ENCODE data around the gene TXNL4B.
A peak's percentile ranks its signal among the peaks of the same experiment; 100 is the strongest.

Gene TXNL4B

DNA sequence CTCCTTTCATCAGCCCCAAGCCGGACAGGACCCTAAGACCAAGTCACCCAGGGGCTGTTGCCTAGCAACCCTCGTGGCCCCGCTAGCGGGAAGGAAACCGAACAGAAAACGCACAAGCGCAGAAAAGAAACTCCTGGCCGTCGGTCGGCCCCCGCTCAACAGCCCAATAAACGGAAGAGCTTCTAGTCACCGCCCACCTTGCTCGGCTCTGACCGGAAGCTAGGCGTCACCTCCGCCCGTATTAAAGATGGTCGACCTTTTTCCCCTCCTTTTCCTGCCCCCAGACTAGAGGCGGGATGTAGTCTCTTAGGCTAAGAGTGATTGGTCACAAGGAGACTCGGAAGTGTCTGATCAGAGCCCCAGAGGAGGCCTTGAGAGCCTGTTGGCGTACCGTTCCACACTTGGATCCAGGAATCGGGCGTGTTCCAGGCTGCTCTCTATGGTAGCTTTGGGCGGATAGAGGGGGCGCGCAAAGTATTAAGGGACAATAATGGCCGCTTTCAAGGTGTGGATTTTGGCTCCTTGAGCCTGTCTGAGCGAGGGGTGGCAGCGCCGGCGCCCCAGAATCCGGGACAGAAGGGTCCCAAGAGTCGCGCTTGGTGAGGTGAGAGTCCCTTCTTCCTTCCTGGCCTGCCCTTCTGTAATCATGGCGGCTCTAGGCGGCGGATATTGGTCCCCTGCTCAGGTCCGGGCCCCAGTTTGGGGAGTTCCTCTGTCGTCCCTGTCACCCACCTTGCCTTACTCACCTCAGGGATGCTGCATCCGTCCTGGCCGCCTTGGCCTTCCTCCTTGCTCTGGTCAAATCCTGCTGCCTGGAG lies at the start of gene TXNL4B, which contains the start of gene DHX38:
Gene TXNL4B, minus strand, starts transcription at position 173 of the 818 bp plus-strand sequence. CDS start 2,871 bp downstream, outside the sequence.
Gene DHX38, plus strand, starts transcription at position 400 of the 818 bp plus-strand sequence. CDS start 2,311 bp downstream, outside the sequence.
- DNase-seq: peak; percentile 92

DNA sequence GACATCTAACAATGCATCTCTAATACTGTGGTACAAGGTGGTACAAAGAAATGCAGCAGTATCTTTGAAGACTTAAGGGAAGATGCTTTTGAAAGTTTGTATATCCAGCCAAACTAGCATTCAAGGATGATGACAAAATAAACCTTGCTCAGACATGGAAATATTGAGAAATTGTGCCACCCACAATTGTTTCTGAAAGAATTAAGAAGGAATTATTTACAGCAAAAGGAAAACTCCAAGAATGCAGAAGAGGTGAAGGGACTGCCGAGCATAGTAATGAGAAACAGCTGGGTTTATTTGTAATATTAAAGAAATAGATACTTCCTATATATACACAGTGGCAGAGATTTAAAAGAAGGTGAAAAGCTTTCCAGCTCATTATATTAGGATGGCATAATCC lies 49.1 kb upstream of the TXNL4B start:
- DNase-seq: no peak

DNA sequence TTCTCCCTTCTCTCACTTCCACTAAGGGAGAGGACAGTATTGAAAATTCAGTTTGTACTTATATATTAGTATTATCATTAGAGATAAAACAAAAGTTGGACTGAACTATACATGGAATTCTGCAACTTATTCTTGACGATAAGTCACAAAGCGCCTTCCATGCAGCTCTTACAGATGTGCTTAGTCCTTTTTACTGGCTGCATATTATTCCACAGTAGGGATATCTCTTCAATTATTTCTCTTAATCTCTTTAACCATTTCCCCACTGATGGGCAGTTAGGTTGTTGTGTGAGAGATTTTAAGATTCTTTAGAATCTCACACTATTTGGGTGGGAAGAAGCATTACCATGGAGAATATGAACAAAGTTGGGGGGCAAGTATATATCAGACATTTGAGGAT lies 46.5 kb upstream of the TXNL4B start:
- DNase-seq: no peak

DNA sequence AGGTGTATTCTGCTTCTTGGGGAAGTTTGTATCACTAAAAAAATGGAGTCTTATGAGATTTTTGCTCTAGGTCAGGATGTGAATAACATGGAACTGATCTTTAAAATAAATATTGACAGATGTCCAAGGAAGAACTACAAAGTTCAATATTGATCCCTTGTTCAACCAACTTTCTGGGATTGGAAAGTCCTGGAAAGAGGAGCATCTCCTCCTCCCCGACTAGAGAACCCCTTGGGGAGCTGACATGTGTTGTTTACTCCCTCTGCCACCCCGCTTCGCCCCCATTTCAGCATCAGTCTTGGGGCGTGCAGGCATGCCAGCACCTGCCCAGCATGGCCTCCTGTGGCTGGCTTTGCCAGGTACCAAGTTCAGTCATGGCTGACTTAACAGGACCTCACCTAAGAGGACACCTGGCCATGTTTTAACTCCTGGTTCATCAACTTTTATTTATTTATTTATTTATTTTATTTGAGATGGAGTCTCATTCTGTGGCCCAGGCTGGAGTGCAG lies 44.7 kb upstream of the TXNL4B start:
- no peak for DNase-seq

DNA sequence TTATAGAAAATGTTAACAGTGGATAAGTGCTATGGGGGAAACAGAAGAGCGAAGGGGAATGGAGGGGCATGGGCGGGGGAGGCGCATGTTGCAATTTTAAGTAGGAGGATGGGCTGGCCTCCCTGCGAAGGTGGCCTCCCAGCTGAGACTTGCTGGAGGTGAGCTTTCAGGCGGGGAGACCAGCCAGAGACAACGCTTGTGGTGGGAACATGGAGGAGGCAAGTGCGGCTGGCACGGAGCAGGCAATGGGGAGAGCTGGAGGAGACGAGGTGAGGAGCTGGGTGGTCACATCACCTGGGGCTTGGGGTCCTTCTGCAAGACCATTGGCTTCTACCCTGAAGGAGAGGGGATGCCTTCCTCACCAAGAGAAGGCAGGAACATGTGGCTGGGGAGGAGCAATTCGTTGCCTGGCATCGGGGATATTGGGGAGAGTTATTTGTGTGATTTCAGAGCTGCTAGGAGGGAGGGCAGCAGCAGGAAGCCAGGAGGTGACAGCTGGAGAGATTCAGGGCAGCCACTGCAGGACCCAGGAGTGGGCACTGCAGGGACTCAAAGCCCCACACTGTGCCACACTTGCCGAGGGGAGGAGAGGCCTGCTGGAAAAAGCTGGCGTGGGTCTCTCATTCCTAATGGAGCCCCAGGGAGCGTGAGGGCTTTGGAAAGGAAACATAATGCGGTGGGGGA lies 44.1 kb upstream of the TXNL4B start:
- no peak for DNase-seq

DNA sequence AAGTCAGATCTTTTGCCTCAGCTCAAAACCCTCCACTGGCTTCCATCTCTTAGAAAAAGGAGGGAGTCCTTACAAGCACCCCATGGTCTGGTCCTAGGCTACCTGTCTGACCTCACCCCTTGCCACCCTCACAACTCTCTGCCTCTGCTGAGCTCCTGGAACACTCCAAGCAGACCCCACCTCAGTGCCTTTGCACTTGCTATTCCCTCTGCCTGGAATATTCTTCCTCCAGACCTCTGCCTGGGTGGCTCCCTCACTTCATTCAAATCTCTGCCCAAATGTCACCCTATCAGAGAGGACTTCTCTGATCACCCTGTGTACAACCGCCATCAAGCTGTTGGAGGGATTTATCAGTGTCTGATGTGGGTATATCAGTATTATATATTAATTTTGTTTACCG lies 41.1 kb upstream of the TXNL4B start:
- no peak for DNase-seq

DNA sequence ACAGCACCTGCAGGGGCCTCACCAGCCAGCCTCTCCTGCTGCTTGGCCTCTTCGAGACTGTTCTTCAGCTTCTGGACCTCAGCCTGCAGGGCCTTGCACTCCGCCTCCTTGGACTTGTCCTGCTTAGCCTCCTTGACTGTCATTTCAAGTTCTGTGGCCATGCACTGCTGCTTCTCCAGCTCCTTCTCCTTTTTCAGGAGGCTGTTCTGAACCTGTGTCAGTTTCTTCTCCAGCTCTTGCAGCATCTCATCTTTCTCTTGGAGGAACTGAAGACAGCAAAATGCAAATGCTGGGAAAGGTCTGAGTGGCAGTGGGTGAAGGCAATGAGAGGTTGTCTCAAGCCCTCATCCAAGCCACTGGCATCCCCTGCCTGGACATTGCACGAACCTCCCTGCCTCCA lies 39.3 kb upstream of the TXNL4B start:
- DNase-seq: no peak

DNA sequence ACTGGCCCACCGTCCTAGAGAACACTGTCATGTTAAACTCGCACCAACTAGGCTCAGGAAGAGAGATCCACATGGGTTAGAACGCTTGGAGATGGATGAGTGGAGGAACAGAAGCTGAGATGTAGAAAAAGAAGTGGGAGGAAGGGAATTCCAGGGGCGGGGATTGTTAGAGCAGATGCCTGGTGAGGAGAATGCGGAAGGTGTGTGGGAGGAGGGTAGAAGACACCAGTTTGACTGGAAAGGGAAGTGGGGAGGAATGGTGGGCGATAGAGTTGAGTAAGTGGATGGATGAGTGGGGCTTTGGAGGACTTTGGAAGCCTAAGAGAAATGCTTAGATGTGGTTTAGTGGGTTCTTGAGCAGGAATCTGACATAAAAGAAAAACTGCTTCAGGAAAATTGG lies 37.6 kb upstream of the TXNL4B start:
- no peak for DNase-seq

DNA sequence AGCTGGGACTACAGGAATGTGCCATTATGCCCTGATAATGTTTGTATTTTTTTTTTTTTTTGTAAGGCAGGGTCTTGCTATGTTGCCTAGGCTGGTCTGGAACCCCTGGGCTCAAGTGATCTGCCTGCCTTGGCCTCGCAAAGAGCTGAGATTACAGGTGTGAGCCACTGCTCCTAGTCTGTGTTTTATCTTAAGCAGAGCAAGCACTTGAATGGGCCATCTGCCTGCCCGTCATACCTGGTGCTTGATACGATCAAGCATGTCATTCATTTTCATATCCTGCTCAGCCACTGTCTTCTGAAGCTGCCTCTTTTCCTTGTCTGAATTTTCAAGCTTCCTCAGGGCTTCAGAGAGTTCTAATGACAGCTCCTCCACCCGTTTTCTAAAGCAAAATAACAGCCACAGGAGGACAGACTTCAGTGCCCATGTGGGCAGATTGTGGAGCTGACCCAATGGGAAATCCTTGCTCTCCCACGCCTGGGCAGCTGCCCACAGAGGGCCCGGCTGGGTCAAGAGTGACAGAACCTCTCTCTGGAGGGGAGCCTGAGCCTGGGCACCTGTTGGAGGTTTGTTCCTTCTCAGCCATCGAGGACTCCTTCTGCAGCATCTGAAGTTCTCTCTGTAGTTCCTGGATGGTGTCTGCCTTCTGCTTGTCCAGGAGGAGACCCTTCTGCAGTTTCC lies 36.7 kb upstream of the TXNL4B start:
- no peak for DNase-seq

DNA sequence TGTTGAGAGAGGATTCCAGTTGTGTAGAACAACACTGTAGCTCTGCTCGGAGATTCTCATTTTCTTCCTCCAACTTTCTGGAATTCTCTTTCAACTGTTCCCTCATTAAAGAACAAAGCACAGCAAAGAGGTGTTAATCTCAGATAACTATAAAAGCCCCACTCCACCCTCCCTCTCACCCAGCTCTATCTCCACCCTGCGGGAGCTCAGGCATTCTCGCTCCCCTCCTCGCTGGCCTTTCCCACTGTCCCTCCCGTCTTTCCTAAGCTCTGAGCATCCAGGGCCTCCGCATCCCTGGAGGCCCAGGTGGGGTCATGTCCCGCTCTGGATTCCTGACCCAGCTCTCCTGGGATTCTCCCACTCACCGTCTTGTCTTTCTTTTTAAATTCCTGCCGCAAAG lies 35.3 kb upstream of the TXNL4B start:
- no peak for DNase-seq

DNA sequence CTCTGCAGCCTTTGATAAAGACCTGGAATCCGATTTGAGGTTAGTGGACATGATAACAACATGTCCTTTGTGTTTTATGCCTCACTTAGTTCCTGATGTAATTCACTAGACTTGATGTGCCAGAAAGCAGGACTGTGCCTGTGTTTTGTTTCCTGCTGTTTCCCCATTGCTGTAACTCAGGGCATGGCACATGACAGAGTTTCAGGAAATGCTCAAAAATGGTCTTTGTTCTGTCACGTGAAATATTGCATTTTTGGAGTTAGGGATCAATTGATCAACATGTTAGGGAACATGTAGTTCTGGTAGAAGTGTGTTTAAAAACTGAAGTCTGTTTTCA lies 33.0 kb upstream of the TXNL4B start:
- no peak for DNase-seq

DNA sequence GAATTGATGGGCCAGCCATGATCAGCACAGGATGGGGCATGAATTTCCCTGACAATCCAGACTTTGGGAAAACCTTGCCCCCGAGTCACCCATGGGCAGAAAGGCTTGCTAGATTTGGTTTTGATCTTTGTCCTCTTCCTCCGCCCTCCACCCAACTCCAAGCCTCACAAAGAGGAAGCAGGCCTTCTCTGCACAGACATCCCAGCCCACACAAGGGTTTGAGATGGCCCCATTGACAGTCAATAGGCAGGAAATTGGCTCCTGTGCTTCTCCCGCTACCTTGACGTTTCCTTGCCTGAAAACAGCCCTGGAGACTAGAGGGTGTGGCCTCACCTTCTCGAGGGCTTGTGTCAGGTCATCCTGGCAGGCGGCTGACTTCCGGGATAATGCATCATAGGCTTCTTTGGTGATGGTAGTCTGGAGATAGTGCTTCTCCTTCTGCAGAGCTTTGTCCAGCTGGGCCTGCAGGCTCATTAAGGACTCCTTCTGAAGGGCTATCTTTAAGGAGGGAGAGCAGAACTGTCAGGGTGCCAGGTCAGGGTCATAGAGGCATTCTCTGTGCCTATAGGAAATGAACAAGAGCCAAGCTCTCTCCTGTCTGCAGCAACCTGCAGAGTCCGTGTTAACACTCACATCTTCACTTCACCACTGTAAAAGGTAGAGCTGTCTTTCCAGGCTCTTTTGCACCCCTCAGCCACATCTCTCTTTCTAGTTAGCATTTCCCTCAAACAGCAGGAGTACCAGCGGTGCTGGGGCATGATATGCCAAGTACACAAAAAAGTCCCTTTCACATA lies 32.4 kb upstream of the TXNL4B start:
- no peak for DNase-seq

DNA sequence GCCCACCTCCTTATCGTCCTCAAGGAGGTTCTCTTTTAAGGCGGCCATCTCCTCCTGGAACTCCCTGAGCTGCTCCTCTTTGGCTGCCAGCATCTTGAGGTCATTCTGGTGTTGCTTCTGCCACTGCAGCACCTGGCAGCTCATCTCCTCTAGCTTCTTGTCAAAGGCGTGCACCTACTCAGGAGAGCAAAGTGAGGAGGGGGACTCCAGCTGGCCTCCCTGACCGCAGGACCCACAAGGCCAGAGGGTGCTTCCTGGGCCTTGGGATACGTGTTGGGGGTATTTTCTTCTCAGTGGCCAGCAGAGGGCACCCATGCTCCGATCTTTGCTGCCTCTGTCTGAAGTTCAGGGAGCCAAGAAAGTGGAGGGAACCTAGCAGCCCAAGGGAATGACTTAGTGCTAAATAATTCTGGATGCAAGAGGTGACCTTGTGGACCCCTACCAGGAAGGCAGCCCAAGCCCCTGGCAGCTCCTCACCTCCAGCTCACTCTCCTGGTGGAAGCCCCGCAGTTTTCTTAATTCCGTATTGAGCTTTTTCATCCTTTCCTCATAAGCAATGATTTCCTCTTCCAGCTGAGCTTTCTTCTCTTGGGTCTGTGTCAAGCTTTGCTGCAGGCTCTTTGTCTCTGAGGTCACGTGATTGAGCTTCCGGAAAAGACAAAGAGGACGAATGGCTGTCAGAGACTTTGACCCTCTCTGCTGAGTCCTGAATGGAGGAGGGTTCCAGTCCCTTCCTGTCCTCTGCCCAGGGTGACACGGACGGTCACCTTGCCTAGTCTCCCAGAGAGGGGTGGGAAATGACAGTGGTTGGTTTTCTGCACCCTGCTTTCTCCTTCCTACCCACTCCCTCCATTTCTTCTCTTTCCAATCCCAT lies 31.6 kb upstream of the TXNL4B start:
- DNase-seq: no peak

DNA sequence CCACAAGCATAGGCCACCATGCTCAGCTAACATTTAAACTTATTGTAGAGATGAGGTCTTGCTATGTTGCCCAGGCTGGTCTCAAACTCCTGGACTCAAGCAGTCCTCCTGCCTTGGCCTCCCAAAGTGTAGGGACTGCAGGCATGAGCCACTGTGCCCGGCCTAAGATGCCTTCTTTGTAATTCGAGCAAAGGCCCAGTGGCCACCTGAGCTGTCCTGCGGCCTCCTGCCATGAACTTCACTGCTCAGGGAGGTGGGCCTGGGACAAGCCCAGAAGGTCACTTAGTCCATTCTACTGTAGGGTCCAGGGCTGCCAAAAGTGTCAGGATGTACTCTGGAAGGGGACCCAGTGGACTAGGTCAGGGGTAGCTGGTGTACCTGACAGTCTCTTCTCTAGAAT lies 30.7 kb upstream of the TXNL4B start:
- no peak for DNase-seq

DNA sequence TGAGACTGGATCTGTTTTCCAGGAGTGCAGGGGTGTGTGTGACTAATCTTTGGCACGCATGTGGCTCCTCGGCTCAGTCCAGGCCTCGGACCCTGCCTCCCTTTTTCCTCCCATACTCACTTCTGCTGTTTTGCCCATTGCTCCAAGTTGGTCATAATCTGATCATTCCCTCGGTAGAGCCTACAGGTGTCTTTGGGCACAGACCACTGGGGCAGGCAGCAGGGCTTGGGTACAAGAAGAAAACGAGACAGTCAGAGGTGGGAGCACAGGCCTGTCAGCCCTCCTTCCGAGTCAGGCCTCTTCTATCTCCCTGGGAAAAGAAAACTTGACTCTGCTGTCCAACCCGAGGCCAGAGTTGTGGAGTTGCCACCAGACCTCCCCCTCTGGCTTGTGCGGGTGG lies 30.0 kb upstream of the TXNL4B start:
- DNase-seq: no peak

DNA sequence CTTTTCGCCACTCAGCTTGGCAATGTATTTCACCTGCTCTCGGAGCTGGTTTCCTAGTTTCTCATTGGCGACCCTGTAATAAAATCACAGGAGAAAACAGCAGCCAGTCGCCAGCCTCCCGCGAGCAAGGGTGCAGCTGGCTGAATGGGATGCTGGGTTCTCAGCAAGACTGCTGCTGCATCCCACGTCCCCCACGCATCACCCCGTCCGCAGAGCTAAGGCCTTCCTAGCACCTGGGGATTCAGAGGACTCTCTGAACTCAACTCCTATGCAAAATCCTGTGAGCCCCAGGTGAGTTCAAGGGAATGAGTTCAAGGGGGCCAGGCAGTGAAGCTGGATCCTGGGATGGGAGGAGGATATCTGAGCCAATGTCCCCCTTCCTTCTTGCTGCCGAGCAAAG lies 29.5 kb upstream of the TXNL4B start:
- no peak for DNase-seq

DNA sequence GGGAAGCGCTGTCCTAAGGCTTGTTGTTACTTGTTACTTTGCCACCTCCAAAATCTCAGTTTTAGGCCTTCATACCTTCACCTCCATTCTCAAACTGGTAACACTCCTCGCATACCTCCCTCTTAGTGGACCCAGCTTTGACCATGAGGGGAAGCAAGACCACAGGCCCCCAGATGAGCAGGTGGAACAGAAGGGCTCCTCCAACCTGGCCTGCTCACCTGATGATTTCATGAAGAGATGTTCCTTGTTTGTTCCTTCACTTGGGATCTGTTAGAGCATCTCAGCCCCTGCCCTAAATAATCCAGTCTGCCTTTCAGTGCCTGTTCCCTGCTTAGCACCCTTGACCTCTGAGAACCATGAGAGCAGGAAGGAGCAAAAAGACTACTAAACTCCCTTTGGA lies 28.9 kb upstream of the TXNL4B start:
- no peak for DNase-seq

DNA sequence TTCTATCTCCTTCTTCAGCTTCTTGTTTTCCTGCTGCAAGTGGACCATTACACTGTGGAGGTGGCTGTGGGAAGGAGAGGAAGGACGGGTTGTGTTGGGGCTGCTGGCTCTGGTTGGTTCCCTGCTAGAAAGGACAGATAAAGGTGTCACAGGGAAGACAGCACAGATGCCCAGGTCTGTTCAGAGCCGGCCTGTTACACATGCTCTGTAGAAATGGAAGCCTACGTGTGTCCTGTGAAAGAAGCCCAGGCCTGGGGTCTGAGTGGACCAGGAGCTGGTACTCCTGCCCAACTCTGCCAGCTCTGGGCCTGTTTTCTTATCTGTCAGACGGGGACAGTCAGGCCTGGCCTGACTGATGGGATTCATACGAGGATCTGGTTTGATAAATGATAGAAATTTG lies 26.6 kb upstream of the TXNL4B start:
- no peak for DNase-seq

DNA sequence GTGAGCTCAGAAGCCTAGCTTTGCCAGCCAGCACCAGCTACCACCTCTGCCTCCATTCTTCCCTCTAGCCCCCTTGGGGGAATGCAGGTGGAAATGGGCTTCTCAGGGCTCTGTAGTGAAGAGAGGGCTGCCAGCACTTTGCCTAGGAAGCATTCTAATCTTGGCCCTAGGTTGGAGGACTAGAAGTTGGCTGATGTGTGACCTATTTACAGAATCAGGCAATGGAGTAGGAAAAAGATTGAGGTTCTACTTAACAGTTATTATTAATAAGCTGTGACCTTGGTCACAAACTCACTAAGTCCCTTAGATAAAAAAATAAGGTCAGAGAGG lies 20.2 kb upstream of the TXNL4B start:
- no peak for DNase-seq

DNA sequence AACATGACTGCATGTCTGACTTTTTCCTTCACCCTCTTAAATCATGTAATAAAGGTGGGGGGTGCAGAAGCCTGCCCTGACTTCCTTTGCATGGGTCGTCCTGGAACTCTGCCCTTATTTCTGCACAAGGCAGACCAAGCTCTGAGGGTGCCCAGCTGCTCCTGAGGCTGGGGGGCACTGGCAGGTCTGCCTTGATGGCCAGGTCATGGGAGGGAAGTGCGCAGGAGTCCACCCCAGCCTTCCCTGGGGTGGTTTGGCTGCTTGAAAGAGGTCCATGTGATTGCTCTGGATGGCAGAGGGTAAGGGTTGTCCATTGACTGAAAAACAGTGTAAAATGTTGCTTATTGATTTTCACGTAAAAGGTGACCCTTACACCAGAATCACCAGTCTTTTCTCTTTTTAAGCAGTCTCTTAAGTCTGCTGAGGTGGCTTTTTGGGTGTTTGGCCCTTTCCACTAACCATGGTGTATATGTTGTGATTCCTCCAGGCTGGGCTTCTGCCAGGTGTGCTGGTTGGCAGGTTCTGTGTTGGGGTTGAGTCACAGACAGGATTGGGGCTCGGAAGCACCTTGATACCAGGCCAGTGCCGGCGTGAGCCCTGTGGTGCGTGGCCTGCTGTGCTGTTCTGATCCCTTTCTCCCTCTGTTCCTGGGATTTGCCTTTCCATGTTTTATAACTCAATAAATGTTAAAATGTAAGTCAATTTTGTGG lies 19.6 kb upstream of the TXNL4B start:
- DNase-seq: no peak

DNA sequence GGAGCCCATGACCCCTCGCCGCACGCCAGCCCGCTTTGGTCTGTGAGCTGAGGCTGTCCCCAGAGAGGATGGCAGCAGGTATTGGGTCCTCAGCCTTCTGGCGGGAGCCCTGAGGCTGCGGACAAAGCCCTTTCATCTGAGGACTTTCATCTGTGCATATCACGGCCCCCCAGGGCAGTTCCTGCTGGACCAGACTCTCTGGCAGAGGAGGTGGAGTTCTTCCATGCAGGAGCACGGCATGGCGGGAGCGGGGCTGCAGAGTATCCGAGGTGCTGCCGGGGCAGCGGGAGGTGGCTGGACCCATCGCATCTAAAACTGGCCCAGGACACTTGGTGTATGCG lies 19.0 kb upstream of the TXNL4B start:
- DNase-seq: no peak
